ENCODE results near the gene GTF2F1.
"Not testable (repeated sequence)": the region's sequence is repeated elsewhere in the genome, so short reads cannot be mapped to it uniquely, and the experiment has no call there.

The GTF2F1 gene

DNA sequence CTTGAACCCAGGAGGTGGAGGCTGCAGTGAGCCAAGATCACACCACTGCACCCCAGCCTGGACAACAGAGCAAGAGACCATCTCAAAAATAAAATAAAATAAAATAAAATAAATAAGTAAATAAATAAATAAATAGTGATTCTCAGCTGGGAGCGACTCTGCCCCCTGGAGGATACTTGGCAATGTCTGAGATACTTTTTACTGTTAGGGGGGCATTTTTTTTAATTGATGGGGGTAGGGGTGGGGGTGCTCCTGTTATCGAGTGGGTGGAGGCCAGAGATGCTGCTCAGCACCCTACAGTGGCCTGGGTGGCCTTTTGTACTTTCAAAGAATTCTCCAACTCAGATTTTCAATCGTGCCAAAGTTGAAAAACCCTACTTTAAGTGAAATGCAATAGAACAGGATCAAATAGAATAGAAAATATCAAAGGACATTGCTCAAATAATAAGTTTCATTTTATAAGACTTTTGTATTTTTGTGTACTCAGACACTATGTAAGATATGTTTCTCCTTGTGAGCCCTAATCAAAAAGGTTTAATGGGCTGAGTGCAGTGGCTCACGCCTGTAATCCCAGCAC is 38.8 kb downstream of the GTF2F1 start:
- DNase-seq: no peak

DNA sequence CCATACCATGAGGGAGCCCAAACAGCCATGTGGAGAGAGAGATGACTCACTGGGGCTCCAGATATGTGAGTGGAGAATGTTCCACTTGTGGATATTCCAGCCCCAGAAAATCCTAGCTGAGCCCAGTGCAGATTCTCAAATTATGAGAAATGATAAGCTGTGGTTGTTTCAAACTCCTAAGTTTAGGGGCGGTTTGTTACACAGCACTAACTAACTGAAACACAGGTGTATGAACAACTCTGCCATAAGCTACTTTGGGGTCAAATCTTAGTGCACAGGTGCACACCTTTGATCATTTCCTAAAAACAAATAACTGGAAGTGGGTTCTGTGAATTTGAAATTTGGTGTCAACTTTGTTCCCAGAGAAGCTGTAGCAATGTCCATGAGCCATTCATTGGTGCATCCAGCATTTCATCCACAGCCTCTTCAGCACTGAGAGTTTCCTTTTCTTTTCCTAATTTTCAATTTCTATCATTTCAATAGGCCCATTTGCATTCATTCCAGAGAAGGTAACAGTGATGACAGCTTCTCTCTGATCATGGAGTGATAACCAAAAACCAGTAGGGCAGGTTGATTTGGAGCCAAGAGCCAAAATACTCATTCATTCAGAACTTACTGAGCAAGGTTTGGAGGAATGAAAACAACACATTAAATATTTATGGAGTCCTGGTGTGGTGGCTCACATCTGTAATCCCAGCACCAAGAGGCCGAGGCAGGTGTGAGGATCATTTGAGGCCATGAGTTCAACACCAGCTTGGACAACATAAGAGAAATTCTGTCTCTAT is 40.4 kb downstream of the GTF2F1 start:
- DNase-seq: no peak

DNA sequence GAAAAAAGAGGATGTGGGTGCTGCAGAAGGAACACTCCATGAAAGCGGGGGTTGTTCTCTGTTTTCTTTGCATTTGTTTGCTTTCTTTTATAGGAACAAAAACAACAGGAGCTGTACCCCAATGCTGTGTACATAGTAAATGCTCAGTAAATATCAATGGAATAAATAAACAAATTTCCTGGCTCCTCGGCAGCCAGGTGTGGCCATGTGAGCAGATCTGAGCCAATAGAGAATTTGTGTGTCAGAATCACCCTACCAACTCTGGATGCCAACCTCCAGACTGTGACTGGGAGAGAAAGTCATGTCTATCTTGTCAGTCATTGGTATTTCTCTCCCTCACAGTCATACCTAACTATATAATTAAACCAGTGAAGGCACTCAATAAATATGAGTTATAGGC is 42.3 kb downstream of the GTF2F1 start:
- DNase-seq: no peak

DNA sequence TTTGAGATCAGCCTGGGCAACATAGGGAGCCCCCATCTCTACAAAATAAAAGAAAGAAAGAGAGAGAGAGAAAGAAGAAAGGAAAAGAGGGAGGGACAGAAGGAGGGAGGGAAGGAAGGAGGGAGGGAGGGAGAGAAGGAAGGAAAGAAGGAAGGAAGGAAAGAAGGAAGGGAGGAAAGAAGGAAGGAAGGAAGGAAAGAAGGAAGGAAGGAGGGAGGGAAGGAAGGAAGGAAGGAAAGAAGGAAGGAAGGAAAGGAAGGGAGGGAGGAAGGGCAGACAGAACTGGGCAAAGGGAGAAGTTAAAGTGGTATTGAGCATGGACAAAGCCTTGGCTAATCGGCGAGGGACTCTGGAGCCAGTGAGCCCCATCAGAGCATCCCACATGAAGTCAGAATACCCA is 43.7 kb downstream of the GTF2F1 start:
- DNase-seq: not testable (repeated sequence)

DNA sequence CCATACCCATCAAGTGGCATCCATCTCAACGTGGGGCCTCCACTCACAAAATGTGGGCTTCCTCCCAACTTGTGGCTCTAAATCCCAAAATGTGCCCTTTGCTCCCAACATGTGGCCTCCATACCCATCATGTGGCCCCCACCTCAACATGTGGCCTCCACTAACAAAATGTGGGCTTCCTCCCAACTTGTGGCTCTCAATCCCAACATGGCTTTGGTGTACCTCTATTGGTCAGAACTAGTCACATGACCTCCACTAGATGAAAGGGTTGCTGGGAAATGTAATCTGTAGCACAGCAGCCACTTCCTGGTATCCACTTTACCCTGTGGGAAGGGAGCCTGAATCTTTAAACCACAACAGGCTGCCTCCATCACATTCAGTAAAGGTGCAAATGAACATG is 49.5 kb downstream of the GTF2F1 start:
- no peak for DNase-seq

DNA sequence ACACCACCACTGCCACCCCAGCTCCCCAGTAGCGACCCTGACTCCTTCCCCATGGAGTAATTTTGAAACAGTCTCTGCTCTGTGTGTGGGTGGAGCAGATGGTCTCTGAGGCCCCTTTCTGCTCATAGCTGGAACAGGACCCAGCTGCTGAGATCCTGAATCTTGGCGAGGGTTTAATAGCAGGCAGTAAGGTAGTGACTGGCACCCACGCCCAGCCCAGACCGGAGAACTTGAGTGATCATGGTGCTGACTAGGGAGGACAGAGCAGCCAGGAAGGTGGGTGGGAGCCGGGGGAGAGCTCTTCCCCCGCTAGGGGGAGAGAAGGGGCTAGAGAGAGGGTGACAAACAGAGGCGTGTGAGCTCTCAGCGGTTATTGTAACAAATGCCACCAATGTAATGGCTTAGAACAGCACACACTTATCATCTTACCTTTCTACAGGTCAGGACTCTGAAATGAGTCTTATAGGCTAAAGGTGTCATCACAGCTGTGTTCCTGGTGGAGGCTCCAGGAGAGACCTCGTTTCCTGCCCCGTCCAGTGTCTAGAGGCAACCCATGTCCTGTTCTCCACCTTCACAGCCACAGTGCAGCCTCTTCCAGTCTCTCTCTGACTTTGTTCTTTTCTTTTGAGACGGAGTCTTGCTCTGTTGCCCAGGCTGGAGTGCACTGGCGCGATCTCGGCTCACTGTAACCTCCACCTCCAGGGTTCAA is 52.3 kb downstream of the GTF2F1 start:
- peak in 1 of 2 experiments; percentile 15 for DNase-seq

DNA sequence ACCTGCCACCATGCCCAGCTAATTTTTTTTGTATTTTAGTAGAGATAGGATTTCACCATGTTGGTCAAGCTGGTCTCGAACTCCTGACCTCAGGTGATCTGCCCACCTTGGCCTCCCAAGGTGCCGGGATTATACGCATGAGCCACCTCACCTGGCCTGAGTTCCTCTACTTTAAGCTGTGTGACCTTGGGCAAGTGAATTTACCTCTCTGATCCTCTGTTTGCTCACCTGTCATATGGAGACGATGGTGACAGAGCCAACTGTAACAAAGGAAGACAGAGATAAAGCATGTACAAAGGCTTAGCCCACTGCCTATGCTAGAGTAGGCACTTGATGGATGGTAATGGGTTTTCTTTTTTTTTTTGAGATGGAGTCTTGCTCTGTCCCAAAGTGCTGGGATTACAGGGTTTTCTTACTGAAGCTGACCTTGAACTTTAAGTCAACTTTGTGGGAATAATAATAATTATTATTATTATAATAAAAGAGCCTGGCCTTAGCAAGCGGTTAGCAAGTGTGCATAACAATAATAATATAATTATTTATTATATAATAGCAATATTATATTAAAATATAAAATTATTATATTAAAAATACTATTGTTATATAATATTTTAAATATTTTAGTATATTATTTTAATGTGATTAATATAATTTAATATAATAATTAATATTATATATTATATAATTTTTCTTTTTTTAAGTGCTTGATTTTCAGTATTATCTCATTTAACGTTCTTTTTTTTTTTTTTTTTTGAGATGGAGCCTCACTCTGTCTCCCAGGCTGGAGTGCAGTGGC is 58.3 kb downstream of the GTF2F1 start:
- no peak for DNase-seq

DNA sequence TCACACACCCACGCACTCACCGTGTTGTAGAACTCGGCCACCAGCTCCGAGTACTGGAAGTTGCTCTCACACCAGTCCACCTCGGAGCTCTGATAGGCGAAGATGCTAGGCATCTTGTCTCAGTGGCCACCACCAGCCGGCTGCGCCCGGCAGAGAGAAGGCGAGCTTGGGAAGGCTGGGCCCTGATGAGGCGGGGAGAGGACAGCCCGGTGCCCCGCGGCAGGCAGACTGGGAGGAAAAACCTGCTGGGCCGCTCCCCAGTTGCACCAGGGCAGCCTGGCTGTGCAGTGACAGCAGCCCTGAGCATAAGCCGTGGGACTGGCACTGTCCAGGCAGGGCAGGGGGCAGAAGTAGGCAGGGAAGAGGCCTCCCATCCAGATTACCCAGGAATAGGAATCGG is 59.5 kb downstream of the GTF2F1 start, which contains the start of gene ACER1:
Gene ACER1, minus strand, starts transcription at position 174 of the 400 bp plus-strand sequence. Its CDS starts 61 bp downstream, at position 113.
- no peak for DNase-seq
